Measurements from ENCODE around the gene ACER3. TPM values are rescaled to one million over a fixed set of nuclear protein-coding genes. Genes with fewer than 3 reads are reported as not detected.

Gene ACER3
- total and polyA plus RNA-seq, 4 donors: 1.9 to 5.9 (median 4.2) TPM

DNA sequence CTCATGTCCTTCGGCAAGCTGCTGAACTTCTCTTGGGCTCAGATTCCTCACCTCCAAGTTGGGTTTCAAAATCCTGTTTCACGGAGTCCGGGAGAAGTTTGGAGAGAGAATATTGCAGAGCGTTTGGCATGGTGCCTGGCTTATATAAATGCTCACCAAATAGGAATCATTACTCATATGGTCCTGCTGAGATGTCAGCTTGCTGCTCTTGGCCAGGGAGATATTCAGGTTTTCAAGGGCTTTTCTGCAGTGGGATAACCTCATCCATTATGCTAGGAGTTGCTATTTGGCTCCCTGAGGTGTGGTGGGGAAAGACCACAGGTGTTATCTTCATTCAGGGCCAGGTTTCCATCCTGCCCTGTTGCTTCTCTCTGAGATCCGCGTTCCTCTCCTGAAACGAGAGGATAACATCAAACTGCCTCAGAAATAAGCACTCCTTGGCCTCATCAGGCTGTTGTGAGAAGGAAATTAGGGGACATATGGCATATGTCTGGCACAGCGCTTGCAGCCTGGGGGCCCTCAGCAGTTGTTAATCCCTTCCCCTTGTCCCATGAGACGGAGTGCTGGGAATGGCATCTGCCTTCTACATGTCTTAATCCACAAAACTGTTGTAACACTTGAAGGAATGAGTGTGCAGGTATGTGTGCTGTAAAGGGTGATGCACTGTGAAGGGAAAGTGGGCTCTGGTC, 29.9 kb upstream of the ACER3 start (continued):
- TF ChIP-seq, protein P1, sequence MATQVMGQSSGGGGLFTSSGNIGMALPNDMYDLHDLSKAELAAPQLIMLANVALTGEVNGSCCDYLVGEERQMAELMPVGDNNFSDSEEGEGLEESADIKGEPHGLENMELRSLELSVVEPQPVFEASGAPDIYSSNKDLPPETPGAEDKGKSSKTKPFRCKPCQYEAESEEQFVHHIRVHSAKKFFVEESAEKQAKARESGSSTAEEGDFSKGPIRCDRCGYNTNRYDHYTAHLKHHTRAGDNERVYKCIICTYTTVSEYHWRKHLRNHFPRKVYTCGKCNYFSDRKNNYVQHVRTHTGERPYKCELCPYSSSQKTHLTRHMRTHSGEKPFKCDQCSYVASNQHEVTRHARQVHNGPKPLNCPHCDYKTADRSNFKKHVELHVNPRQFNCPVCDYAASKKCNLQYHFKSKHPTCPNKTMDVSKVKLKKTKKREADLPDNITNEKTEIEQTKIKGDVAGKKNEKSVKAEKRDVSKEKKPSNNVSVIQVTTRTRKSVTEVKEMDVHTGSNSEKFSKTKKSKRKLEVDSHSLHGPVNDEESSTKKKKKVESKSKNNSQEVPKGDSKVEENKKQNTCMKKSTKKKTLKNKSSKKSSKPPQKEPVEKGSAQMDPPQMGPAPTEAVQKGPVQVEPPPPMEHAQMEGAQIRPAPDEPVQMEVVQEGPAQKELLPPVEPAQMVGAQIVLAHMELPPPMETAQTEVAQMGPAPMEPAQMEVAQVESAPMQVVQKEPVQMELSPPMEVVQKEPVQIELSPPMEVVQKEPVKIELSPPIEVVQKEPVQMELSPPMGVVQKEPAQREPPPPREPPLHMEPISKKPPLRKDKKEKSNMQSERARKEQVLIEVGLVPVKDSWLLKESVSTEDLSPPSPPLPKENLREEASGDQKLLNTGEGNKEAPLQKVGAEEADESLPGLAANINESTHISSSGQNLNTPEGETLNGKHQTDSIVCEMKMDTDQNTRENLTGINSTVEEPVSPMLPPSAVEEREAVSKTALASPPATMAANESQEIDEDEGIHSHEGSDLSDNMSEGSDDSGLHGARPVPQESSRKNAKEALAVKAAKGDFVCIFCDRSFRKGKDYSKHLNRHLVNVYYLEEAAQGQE (IDR thresholded peaks at IDR 0.05): no peak
- TF ChIP-seq FOXA2 (IDR thresholded peaks at IDR 0.05) (no peak), RXRA (IDR thresholded peaks at IDR 0.05) (no peak), HNF4A (conservative IDR thresholded peaks at IDR 0.05) (no peak)

DNA sequence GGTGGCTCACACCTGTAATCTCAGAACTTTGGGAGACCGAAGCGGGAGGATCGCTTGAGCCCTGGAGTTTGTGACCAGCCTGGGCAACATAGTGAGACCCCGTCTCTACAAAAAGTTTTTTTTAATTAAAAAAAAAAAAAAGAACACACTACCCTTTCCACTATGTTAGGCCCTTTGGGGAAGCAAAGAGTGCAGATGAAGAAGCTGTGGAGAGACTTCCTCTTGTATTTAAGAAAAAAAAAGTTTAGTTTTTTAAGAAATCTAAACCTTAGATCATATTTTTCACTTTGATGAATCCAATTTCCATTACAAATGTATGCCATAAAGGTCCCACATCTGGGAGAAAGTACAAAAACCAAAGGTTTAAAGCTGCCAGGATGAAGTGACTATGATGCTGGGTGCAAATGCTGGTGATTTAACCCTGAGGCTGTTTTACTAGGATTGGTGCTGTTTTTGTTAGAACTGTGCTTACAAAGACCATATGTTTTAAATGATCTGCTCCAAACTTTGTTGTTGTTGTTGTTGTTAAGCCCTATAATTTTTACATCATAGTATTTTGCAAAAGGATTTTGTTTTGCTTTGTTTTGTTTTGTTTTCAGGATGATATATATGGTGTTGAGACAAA, 28.9 kb upstream of the ACER3 start:
- Histone ChIP-seq H3K27me3 (ENCODE audit: control insufficient read depth in 4 of 4, insufficient read depth in 4 of 4, low read length in 3 of 4) (no peaks in the 10 kb centered on the region), H3K4me1 (ENCODE audit: control insufficient read depth in 4 of 4, insufficient read depth in 4 of 4, low read length in 3 of 4) (peaks cover 0 to 5% (median 0%) of the 10 kb centered on the region in 4 donors), H3K27ac (ENCODE audit: low read depth in 1 of 2, low read length in 2 of 2) (no peak overlapping the region), H3K36me3 (ENCODE audit: control insufficient read depth in 4 of 4, insufficient read depth in 3 of 4, low read depth in 1 of 4, low read length in 3 of 4) (no peaks in the 10 kb centered on the region), H3K9me3 (ENCODE audit: control insufficient read depth in 4 of 4, low read length in 3 of 4) (no peaks in the 10 kb centered on the region), H3K9ac (ENCODE audit: low read depth in 1 of 2, low read length in 2 of 2) (no peak overlapping the region), H3K4me3 (ENCODE audit: low read depth in 1 of 3, low read length in 3 of 3) (no peak overlapping the region)
- DNase-seq (ENCODE audit: low spot score): no peak
- TF ChIP-seq RAD21 (IDR thresholded peaks at IDR 0.05): no peak
- TF ChIP-seq, protein P2, sequence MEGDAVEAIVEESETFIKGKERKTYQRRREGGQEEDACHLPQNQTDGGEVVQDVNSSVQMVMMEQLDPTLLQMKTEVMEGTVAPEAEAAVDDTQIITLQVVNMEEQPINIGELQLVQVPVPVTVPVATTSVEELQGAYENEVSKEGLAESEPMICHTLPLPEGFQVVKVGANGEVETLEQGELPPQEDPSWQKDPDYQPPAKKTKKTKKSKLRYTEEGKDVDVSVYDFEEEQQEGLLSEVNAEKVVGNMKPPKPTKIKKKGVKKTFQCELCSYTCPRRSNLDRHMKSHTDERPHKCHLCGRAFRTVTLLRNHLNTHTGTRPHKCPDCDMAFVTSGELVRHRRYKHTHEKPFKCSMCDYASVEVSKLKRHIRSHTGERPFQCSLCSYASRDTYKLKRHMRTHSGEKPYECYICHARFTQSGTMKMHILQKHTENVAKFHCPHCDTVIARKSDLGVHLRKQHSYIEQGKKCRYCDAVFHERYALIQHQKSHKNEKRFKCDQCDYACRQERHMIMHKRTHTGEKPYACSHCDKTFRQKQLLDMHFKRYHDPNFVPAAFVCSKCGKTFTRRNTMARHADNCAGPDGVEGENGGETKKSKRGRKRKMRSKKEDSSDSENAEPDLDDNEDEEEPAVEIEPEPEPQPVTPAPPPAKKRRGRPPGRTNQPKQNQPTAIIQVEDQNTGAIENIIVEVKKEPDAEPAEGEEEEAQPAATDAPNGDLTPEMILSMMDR (IDR thresholded peaks at IDR 0.05; ENCODE audit: low read depth, low read length, missing input control): no peak
- no peak for TF ChIP-seq JUND (IDR thresholded peaks at IDR 0.05)
- TF ChIP-seq, protein P3, sequence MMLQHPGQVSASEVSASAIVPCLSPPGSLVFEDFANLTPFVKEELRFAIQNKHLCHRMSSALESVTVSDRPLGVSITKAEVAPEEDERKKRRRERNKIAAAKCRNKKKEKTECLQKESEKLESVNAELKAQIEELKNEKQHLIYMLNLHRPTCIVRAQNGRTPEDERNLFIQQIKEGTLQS (IDR thresholded peaks at IDR 0.05): no peak
- TF ChIP-seq, protein P4, sequence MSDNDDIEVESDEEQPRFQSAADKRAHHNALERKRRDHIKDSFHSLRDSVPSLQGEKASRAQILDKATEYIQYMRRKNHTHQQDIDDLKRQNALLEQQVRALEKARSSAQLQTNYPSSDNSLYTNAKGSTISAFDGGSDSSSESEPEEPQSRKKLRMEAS (IDR thresholded peaks at IDR 0.05): no peak
- TF ChIP-seq YY1 (IDR thresholded peaks at IDR 0.05): no peak
- no peak for TF ChIP-seq HNF4G (IDR thresholded peaks at IDR 0.05)
- no peak for TF ChIP-seq SP1 (IDR thresholded peaks at IDR 0.05)
- TF ChIP-seq HNF4A (conservative IDR thresholded peaks at IDR 0.05): no peak
- TF ChIP-seq FOXA1 (IDR thresholded peaks at IDR 0.05): no peak
- TF ChIP-seq FOXA2 (IDR thresholded peaks at IDR 0.05): no peak
- TF ChIP-seq RXRA (IDR thresholded peaks at IDR 0.05): no peak
- no peak for TF ChIP-seq GABPA (IDR thresholded peaks at IDR 0.05 in 1 of 2, conservative IDR thresholded peaks at IDR 0.05 in 1 of 2)
- TF ChIP-seq, protein P1 (IDR thresholded peaks at IDR 0.05): no peak
- no peak for TF ChIP-seq TAF1 (conservative IDR thresholded peaks at IDR 0.05)
- no peak for TF ChIP-seq EGR1 (IDR thresholded peaks at IDR 0.05; ENCODE audit: low read depth in 2 of 2)
- TF ChIP-seq, protein P5, sequence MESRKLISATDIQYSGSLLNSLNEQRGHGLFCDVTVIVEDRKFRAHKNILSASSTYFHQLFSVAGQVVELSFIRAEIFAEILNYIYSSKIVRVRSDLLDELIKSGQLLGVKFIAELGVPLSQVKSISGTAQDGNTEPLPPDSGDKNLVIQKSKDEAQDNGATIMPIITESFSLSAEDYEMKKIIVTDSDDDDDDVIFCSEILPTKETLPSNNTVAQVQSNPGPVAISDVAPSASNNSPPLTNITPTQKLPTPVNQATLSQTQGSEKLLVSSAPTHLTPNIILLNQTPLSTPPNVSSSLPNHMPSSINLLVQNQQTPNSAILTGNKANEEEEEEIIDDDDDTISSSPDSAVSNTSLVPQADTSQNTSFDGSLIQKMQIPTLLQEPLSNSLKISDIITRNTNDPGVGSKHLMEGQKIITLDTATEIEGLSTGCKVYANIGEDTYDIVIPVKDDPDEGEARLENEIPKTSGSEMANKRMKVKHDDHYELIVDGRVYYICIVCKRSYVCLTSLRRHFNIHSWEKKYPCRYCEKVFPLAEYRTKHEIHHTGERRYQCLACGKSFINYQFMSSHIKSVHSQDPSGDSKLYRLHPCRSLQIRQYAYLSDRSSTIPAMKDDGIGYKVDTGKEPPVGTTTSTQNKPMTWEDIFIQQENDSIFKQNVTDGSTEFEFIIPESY (IDR thresholded peaks at IDR 0.05): no peak
- TF ChIP-seq NR2F2 (IDR thresholded peaks at IDR 0.05): no peak
- 96% methylated on average over 4 of the region's 4 CpGs for WGBS

Measured in liver (tissue), 9 donors.